Fibroblast of lung (primary cell): ENCODE measurements around the gene STMN1.

Experiments used
- CTCF ChIP-seq, 2 donors: IDR thresholded peaks in 1 of 2; conservative IDR thresholded peaks in 1 of 2; 1 replicate in 1 of 2; 2 replicates in 1 of 2; pipeline ENCODE4 v1.5.1; 2011 to 2012; ENCODE audit warnings: low read length in 2 of 2, control low read depth in 1 of 2, inconsistent platforms in 1 of 2, low read depth in 1 of 2, mild to moderate bottlenecking in 1 of 2
- EZH2 ChIP-seq: IDR thresholded peaks from 2 replicates; pipeline ENCODE4 v1.5.1; 2012; ENCODE audit warnings: low read length, control low read depth, mild to moderate bottlenecking; ENCODE audit errors: missing control alignments

- TF ChIP-seq EZH2, result no peak
- no peak for TF ChIP-seq CTCF (conservative IDR thresholded peaks at IDR 0.05 in 1 of 2, IDR thresholded peaks at IDR 0.05 in 1 of 2; ENCODE audit: low read depth in 1 of 2, low read length in 2 of 2)
These were observed 16.8 kb upstream of the STMN1 start for GRCh38 chr1:25922971-25923552.
